Trophoblast cell (in vitro differentiated cells and primary cell): Measurements from ENCODE around the gene CGREF1.

Experiments
- DNase-seq, 2 donors: peaks; one replicate each; pipeline ENCODE4 v3.0.0-alpha.2; 2016
- H2AFZ ChIP-seq: 2 replicates; pipeline ENCODE4 v1.6.1; 2013; ENCODE audit warnings: low read length, moderate library complexity, mild to moderate bottlenecking; ENCODE audit not compliant: insufficient read depth, poor library complexity
- H2AK5ac ChIP-seq: 2 replicates; pipeline ENCODE4 v1.6.1; 2013; ENCODE audit warnings: mild to moderate bottlenecking, low read length
- H2BK120ac ChIP-seq: 2 replicates; pipeline ENCODE4 v1.6.1; 2013; ENCODE audit warnings: low read length, mild to moderate bottlenecking, moderate library complexity; ENCODE audit not compliant: insufficient read depth, poor library complexity
- H2BK12ac ChIP-seq: 2 replicates; pipeline ENCODE4 v1.6.1; 2013; ENCODE audit warnings: mild to moderate bottlenecking, low read length, moderate library complexity
- H2BK5ac ChIP-seq: 2 replicates; pipeline ENCODE4 v1.6.1; 2013; ENCODE audit warnings: low read length, low read depth, moderate library complexity, mild to moderate bottlenecking; ENCODE audit not compliant: poor library complexity
- H3K14ac ChIP-seq: 2 replicates; pipeline ENCODE4 v1.6.1; 2013; ENCODE audit warnings: mild to moderate bottlenecking, low read length
- H3K18ac ChIP-seq: 2 replicates; pipeline ENCODE4 v1.6.1; 2013; ENCODE audit warnings: mild to moderate bottlenecking, low read length
- H3K23ac ChIP-seq: 2 replicates; pipeline ENCODE4 v1.6.1; 2013; ENCODE audit warnings: low read length
- H3K27ac ChIP-seq: 2 replicates; pipeline ENCODE4 v1.5.1; 2013; ENCODE audit warnings: low read depth, mild to moderate bottlenecking, inconsistent platforms, low read length, moderate library complexity
- H3K27me3 ChIP-seq: 2 replicates; pipeline ENCODE4 v1.6.1; 2013; ENCODE audit warnings: inconsistent platforms, mild to moderate bottlenecking, low read length, moderate library complexity; ENCODE audit not compliant: insufficient read depth
- H3K36me3 ChIP-seq, 2 experiments: 1 replicate in 1 of 2; 2 replicates in 1 of 2; pipeline ENCODE4 v1.6.1; 2013; ENCODE audit warnings: low read length in 2 of 2, mild to moderate bottlenecking in 2 of 2, moderate library complexity in 1 of 2; ENCODE audit not compliant: insufficient read depth in 2 of 2, control insufficient read depth in 1 of 2
- H3K4ac ChIP-seq: 2 replicates; pipeline ENCODE4 v1.6.1; 2013; ENCODE audit warnings: low read depth, mild to moderate bottlenecking, low read length, moderate library complexity
- H3K4me1 ChIP-seq, 2 experiments: 1 replicate in 1 of 2; 2 replicates in 1 of 2; pipeline ENCODE4 v1.6.1; 2013; ENCODE audit warnings: low read length in 2 of 2, mild to moderate bottlenecking in 2 of 2, moderate library complexity in 1 of 2; ENCODE audit not compliant: insufficient read depth in 2 of 2, control insufficient read depth in 1 of 2
- H3K4me2 ChIP-seq: 2 replicates; pipeline ENCODE4 v1.6.1; 2013; ENCODE audit warnings: inconsistent platforms, mild to moderate bottlenecking, low read length, moderate library complexity
- H3K4me3 ChIP-seq: 2 replicates; pipeline ENCODE4 v1.5.1; 2013; ENCODE audit warnings: mild to moderate bottlenecking, low read depth, low read length, inconsistent platforms
- H3K79me1 ChIP-seq: one replicate; pipeline ENCODE4 v1.6.1; 2013; ENCODE audit warnings: low read length
- H3K79me2 ChIP-seq: 2 replicates; pipeline ENCODE4 v1.6.1; 2013; ENCODE audit warnings: low read length, mild to moderate bottlenecking; ENCODE audit not compliant: control insufficient read depth, insufficient read depth, poor library complexity
- H3K9ac ChIP-seq: 2 replicates; pipeline ENCODE4 v1.6.1; 2013; ENCODE audit warnings: mild to moderate bottlenecking, low read length
- H3K9me3 ChIP-seq: 2 replicates; pipeline ENCODE4 v1.6.1; 2013; ENCODE audit warnings: low read depth, mild to moderate bottlenecking, control low read depth, inconsistent platforms, low read length; ENCODE audit not compliant: insufficient read depth
- H4K12ac ChIP-seq: 2 replicates; pipeline ENCODE4 v1.6.1; 2013; ENCODE audit warnings: low read depth, mild to moderate bottlenecking, low read length, moderate library complexity
- H4K8ac ChIP-seq: 2 replicates; pipeline ENCODE4 v1.6.1; 2013; ENCODE audit warnings: low read depth, mild to moderate bottlenecking, low read length, moderate library complexity
- H4K91ac ChIP-seq: one replicate; pipeline ENCODE4 v1.6.1; 2013; ENCODE audit warnings: low read depth, mild to moderate bottlenecking, low read length, moderate library complexity
- WGBS: extraction: QIAGEN DNeasy Blood & Tissue Kit; methylation state at CpG from one replicate; pipeline ENCODE4 v1.1.7; 2013; ENCODE audit warnings: missing lambda C conversion rate; ENCODE audit not compliant: insufficient read length, insufficient coverage; ENCODE audit errors: extremely low coverage; 5-methylcytosine and 5-hydroxymethylcytosine counted together

The CGREF1 gene

DNA sequence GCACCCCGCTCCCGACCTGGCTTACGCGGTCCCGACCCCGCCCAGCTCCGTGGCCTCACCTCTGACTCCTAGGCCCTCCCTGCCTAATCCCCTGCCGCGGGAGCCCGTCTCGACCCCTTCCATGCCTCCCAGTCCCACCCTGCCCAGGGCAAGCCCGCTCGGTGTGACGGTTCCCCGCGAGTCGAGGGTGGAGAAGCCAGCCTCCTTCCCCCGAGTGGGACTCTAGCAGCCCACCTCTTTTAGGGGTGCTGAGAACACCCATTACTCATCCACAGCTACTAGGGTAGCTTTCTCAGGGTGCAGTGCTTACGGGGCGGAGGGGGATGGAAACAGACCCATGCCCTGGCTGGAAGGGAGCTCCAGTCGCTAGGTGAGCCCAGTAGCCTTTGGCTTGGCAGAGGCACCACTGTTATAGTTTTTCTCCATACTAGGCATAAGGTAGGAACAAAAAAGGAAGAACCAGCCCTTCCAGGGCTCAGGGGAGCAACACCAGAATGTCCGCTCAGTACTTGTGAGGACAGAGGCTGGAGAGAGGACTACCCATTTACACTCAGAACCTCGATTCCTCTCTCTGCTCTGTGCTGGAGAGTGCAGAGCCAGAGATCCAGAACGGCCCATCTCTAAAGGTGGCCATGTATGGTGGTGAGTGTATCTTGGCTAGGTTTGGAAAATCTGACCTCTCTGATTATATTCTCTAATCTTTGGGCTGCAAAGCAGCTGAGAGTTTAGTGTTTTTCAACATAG lies 66.9 kb downstream of the CGREF1 start:
- Histone ChIP-seq H4K91ac (peak overlapping the region; percentile 77), H2BK12ac (no peak overlapping the region), H3K4me2 (peak overlapping the region; percentile 92), H3K27ac (no peak overlapping the region), H3K9ac (peak overlapping the region; percentile 94), H3K4ac (peak overlapping the region; percentile 66), H3K4me1 (peaks cover 9 to 17% of the 10 kb centered on the region in 2 experiments), H3K14ac (peak overlapping the region; percentile 86), H2AFZ (peak overlapping the region; percentile 38), H3K23ac (no peak overlapping the region), H3K18ac (peak overlapping the region; percentile 77), H2BK120ac (peak overlapping the region; percentile 44), H3K9me3 (no peaks in the 10 kb centered on the region), H3K79me1 (peaks cover 17% of the 10 kb centered on the region), H2BK5ac (peak overlapping the region; percentile 15), H3K4me3 (peak overlapping the region; percentile 93), H3K36me3 (peaks cover 18 to 28% of the 10 kb centered on the region in 2 experiments), H4K8ac (peak overlapping the region; percentile 89), H4K12ac (peak overlapping the region; percentile 73), H2AK5ac (peak overlapping the region; percentile 46), H3K79me2 (peaks cover 3% of the 10 kb centered on the region), H3K27me3 (no peaks in the 10 kb centered on the region)
- WGBS, result no CpG with 5 or more reads among the region's 24 CpGs
- no peak for DNase-seq

DNA sequence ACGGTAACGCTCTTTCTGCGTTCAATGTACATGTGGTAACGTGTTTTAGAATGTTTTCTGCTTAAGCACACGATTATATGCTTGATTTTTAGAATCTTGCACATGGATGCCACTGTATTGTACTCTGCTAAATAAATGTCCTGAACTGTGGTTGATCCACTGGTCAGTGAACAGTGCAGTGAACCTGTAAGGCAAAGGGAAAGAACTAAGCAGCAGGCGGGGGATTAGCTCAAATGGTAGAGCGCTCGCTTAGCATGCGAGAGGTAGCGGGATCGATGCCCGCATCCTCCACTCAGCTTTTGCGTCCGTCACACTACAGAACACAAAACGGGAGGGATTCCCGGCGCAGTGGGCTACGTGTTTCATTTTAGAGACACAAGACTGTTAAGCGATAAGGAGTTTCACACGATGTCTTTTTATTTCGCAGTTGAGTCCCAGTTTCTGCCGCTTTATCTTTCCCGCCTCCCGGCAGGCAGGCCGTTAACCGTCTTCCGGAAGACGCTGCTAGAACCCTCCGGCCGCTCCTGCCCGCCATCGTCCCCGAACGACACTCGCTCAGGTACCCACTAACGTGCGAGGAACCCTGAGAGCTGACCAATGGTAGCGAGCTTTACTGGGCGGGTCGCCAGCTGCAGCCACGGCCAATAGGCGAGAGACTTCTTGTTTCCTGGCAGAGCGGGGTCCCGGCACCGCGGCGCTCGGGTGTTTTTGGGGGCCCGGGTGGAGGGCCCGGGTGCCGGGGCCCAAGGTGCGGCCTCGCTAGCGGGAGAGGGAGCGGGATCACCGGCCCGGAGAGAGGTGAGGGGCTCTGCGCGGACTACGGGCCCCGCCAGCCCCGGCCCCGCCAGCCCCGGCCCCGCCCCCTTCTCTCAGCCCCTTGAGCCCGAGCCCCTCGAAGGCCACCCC lies 67.7 kb downstream of the CGREF1 start, which contains the start of gene AGBL5:
TSS of gene AGBL5 (plus strand) at position 673 of the 906 bp plus-strand sequence. CDS start 1,291 bp downstream, outside the sequence.
- H4K12ac ChIP-seq, result peak within 1 kb of the TSS; percentile 73
- peak within 1 kb of the TSS; percentile 94 for H3K9ac ChIP-seq
- peak; percentile 92 to 96 for DNase-seq
- H3K79me2 ChIP-seq, result peaks cover 3% of the 10 kb centered on the region
- H3K18ac ChIP-seq, result peak within 1 kb of the TSS; percentile 77
- H3K4me1 ChIP-seq, result peaks cover 9 to 14% of the 10 kb centered on the region in 2 experiments
- WGBS, result no CpG with 5 or more reads among the region's 67 CpGs
- peak within 1 kb of the TSS; percentile 15 for H2BK5ac ChIP-seq
- no peaks in the 10 kb centered on the region for H3K27me3 ChIP-seq
- peak within 1 kb of the TSS; percentile 53 for H2AFZ ChIP-seq
- H3K36me3 ChIP-seq, result peaks cover 18 to 27% of the 10 kb centered on the region in 2 experiments
- H3K14ac ChIP-seq, result peak within 1 kb of the TSS; percentile 86
- H2BK12ac ChIP-seq, result no peak within 1 kb of the TSS
- H3K4me3 ChIP-seq, result peak within 1 kb of the TSS; percentile 93
- H3K4me2 ChIP-seq, result peak within 1 kb of the TSS; percentile 92
- peak within 1 kb of the TSS; percentile 89 for H4K8ac ChIP-seq
- H3K79me1 ChIP-seq, result peaks cover 17% of the 10 kb centered on the region
- peak within 1 kb of the TSS; percentile 50 for H3K27ac ChIP-seq
- H3K4ac ChIP-seq, result peak within 1 kb of the TSS; percentile 66
- H3K23ac ChIP-seq, result no peak within 1 kb of the TSS
- peak within 1 kb of the TSS; percentile 77 for H4K91ac ChIP-seq
- no peaks in the 10 kb centered on the region for H3K9me3 ChIP-seq
- H2BK120ac ChIP-seq, result peak within 1 kb of the TSS; percentile 44
- peak within 1 kb of the TSS; percentile 46 for H2AK5ac ChIP-seq
